Stimulated activated CD4-positive, alpha-beta T cell treated with anti-CD3 and anti-CD28 coated beads, Interleukin-2, amount 100 ng/mL, for 48 hours (primary cell): ENCODE measurements around the gene CD40LG.

Source experiments
- DNase-seq, 2 donors: peaks; one replicate each; pipeline ENCODE4 v3.0.0-alpha.2; 2020

The CD40LG gene

DNA sequence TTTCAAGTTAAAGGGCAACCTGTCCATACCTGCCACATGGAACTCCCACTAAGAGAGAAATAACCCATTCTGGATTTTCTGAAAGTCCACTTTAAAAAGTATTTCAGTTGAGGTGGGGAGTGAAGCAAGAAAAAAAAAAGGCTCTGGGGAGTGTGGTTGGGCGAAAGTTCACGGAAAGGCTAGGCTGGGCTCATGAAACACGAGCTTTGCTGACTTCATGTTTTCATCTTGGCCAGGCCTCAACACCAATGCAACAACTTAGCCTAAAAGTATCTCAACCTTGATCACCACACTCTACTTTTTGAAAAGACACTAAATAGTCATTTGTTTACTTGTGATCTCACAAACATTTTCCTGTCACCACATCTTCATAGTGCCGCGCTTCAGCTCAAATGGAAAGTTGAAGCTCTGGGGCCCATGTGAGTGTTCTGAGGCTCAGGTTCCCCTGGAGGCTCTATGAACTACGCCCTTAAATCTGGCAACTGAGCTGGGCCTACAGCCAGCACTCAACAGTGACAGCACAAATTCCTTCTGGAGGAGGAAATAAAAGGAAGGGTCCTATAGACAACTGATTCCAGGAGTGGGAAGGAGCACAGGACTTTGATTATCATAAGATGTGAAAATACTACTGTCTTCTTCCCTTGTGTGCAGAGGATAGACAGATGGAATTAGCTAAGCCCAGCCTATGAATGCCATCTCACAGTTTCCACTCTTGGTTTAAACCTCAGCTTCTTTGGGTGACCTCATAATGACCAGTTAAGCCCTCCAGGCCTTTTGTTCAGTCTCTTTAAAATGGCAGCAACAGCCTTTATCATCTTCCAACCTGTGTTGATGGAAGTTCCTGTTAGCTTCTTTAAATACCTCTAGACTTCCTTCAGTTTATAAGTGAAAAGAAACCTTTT lies 5.1 kb downstream of the CD40LG start:
- DNase-seq = no peak

DNA sequence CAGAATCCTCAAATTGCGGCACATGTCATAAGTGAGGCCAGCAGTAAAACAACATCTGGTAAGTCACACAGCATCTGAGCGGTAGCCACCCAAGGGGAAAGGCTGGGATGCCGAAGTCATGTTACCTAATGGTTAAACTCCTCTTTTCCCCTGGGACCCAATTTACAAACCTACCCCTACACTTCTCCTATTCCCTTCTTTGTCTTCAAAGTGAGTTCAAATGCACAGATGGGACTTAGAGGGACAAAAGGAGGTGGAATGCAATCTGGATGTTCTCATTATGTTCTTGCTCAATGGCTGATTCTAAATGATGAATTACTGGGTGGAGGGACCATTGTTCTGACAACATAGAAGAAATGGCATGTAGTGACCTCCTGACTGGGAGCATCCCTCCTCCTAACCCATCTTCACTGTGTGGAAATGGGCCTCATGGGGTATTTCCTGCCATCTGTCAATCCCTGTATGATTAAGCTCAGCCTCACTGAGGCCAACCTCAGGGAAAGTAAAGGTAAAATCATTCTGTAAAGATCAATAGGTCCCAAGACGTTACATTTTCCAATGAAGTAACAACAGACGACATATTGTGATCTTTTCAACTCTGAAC lies 8.5 kb downstream of the CD40LG start:
- DNase-seq = no peak

DNA sequence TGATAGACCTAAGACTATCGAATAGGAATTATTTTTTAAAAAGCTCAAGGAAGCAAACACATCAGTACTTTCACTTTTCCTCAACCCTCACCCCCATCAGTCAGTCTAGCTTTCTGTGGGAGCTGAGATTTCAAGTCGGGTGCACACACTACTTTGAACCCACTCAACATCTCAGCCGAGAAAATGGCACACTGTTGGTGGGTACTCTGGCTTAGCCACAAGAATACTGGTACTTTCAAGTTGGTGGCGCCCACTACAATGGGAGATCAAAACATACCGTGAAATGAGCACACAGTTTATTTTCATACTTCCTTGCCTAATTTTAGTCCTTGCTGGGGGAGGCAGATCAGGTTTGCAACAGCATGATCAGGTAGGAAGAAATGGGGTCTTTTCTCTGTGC lies 10.2 kb downstream of the CD40LG start:
- no peak for DNase-seq

DNA sequence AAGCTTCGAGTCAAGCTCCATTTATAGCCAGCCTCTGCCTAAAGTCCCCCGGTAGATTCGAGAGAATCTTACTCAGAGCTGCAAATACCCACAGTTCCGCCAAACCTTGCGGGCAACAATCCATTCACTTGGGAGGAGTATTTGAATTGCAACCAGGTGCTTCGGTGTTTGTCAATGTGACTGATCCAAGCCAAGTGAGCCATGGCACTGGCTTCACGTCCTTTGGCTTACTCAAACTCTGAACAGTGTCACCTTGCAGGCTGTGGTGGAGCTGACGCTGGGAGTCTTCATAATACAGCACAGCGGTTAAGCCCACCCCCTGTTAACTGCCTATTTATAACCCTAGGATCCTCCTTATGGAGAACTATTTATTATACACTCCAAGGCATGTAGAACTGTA lies 11.2 kb downstream of the CD40LG start:
- DNase-seq = no peak

DNA sequence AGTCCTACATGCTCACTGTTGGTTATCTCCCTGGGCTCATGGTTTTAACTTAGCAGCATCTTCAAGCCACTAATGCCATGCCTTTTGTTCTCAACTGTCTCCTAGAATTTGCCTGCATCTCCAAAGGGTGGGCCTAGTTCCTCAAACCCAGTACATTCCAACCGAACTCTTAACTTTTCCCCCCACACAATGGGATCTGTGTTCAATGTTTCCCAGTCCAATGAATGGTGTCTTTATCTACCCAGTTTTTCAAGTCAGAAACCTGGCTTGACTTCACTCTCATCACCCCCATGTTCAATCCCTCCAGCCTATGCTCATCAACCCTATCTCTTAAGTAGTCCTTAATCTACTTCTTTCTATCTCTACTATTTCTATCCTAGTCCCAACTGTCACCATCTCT lies 12.9 kb downstream of the CD40LG start:
- no peak for DNase-seq

DNA sequence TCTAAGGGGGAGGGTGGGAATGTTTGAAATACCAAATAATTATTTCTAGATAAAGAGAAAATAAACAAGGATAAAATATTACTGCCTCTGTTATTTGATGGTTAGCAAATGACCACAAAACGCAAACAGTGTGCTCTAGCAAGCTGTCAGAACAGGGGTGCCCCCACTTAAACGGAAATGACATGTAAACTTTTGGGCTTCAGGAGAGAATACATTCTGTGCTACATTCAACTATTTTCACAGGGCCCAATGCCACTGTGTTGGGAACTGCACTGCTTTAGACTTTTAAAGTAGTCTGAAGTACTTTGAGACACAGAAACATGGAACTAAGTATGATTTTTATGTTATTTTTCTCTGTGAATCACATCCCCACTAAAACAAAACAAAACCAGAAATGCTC lies 14.1 kb downstream of the CD40LG start:
- no peak for DNase-seq

DNA sequence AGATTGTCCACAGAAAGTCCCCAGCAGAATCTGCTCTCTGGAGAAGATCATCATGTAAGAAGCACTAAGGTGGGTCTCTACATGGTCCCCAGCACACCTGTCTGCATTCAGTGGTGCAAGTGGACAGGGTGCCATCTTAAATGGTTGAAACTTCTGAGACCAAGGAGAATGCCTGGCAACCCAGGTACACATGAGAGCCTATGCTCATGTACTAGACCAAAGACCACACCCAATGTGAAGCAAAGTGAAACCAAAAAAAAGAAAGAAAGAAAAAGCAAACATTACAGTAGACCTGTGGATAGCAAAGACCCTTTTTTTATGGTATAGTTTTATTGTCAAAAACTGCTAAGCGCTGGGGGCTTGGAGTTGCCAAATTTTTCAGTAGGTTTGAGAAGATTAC lies 15.0 kb downstream of the CD40LG start:
- DNase-seq = no peak

DNA sequence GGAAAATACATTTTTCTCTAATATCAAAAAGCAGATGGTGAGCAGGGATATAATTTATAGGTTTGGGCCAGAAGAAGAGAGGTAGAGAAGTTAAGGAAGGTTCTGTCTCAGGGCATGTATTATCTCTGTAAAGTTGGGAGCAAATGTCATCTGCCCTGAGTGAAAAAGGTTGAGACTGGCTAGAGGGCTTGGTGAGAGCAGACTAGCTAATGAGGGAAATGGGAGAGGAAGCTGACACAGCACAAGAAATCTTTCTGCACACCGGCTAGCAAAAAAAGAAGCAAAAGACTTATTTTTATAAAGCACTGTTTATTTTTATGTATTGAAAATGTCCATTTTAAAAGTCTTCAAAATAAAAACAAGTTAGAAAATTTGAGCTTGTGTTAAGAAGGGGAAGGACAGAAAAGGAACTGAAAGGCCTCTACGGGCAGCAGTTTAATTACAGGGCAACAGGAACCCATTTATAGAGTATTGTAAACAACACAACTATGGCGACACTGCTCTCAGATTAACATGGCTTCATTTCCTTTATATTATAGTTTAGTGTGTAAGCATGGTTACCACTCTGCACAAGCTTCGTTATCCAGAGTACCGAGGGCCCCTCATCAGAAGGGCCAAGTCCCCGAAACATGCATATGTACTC lies 17.4 kb downstream of the CD40LG start:
- no peak for DNase-seq

DNA sequence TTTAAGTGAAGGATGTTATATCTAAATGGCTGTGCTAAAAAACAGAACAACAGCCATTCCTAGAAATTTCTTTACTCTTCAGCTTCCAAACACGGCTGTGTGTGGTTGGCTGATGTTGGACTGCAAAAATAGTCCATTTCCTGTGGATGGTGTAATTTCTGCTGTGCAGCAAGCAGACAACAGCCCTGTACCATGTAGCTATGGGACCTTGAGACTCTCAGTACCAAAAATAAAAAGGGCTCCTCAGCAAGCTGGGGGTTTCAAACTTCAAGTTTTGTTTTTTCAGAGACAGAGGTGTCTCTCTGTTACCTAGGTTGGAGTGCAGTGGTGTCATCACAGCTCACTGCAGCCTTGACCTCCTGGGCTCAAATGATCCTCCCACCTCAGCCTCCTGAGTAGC lies 18.1 kb downstream of the CD40LG start:
- no peak for DNase-seq

DNA sequence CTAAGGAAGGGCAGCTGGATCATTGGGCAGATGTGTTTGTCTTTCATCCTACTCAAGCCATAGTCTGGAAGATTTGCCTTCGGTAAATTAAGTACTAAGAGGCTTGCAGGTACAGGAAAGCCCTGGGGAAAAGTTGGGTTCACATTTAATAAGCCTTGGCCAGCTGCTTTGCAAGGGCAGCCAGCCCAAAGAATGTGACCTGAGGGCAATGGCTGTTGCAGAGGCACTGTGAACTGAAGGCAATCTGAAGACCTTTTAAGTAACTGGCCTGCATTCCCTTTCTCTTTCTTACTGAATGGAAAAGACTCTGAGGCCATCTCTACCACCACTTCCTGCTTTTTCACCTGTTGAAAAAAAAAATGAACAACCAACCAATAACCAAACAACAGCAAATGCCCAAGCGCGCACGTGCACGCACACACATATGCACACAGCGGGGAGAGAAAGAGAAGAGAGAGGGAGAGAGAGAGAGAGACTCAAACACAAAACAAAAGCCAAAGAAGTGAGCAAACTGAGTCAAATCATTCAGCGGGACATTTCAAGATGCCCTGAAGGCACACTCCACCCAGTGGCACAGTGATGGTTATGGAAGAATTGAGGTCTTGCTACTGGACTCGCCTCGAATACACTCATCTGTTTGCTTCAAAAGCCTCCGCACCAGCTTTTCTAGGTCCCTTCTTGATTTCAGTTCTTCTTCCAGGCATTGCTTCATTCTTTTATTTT lies 19.6 kb downstream of the CD40LG start:
- no peak for DNase-seq

DNA sequence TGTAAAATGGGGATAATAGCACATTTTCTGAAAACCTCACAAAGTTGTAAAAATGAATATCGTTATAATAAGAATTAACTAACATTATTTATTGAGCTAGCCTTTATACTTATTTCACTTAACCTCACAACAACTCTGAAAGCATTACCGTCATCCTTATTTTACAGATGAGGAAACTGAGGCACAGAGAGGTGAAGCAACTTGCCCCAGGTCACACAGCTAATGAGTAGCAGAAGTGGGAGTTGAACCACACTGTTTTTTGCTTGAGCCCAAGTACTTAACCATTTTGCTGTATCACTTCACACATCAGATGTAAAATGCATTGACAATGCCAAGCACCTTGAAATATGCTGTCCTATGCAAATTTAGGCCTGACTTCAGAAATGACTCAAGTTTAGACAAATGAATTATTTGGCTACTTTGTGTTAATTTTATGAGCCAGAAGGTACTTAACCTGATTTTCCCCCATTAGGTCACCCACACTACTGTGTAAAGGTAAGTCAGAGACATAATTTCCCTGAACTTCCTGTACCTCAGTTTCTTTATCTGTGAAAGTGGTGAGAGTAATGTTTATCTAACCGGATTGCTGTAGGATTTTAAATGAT lies 23.1 kb downstream of the CD40LG start:
- DNase-seq = no peak

DNA sequence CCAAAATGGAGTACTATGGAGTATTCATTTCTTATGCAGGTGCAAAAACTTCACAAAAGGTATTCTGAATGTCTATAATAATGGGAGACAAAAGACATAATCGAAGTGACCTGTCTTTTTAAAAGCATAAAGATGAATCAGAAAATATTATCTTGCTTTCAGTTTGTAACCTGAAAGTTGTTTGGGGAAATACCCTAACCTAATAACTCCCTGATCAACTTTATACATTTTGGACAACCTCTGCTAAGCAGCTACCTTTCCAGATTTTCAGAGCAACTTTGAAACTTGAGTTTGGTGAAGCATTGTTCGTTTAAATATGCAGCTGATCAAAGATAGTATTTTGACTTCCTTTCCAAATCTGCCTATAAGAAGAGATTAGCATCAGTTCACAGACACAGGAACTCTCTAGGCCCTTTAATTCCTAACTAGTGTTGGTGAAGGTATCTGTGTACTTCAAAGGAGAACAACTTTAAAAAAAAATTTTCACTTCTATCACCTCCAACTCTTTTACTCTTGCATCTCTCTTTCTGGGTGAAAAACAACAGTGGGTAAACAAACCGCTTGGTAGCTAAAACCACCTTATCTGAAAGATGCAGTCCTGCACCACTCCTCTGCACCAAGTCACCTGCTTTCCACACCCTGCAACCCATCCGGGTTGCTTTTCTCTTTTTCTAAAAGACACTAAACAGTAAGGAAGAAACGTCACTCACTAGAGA lies 26.5 kb downstream of the CD40LG start:
- no peak for DNase-seq

DNA sequence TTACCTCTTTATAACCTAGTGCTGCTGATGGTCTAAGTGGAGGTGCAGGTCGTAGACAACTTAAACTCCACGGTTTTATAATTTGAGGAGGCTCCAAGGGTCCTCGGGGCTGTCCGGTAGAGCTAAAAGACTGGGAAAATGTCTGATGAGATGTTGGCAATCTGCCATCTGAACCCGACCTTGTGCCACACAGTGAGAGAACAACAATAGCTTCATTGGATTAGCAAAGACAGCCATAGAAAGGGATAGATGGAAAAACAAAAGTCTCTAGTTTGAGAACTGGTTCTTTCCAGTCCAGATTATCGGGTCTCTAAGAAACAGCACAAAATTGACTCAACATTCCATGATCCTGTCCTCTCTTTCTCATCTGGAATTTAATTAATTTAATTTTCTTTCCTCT lies 31.6 kb downstream of the CD40LG start:
- no peak for DNase-seq

DNA sequence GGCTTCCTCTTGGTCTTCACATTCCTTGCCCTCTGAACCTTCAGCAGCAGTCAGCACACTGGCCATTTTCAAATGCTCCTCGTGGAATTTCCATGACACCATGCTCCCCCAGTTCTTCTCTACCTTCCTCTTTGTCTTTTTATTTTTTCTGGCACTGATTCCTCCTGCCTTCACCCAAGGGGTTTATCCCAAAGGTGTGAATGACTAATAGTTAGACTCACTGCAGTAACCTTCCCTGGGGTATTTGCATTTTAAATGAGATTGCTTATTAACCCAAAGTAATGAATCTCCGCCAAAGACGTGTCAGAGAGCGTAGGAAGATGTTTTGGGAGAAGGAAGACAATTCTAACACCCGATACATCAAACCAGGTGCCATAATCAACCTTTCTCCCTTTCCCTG lies 36.2 kb downstream of the CD40LG start:
- no peak for DNase-seq

DNA sequence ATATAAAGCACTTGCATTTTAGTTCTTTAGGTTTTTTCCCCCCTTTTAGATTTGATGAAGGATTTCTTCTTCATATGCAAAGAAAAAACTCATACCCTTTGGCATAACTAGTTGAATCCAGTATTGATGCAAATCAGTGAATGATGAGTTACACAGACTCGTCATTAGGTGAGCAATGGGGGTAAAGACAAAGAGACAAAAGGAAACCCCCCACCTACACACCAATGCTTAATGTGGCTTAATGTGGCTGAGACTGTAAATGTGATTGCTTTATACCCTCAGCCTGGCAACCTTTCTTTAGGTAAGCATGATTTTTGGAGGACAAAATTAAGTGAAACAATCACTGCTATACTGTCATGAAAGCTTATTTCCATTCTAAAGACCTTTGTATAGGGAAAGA lies 39.5 kb downstream of the CD40LG start:
- DNase-seq = peak in 1 of 2 donors; percentile 42

DNA sequence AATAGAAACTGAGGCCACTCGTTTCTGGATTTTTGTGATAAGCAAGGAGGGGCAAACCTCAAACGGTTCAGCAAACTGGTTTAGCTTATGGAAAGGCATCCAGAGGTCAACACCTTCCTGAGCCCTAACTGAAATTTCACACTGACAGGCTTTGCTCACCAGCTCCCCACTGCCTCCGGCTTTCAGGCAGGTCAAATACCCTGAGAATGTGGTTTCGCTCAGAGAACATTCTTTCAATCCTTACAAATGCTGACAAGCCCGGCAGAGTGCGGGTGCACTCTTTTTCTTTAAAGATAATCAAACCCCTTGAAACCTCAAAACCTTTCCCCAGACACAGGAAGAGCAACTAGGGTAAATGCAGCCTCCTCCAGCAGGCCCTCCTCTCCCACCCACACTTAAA lies 41.5 kb downstream of the CD40LG start:
- DNase-seq = no peak

DNA sequence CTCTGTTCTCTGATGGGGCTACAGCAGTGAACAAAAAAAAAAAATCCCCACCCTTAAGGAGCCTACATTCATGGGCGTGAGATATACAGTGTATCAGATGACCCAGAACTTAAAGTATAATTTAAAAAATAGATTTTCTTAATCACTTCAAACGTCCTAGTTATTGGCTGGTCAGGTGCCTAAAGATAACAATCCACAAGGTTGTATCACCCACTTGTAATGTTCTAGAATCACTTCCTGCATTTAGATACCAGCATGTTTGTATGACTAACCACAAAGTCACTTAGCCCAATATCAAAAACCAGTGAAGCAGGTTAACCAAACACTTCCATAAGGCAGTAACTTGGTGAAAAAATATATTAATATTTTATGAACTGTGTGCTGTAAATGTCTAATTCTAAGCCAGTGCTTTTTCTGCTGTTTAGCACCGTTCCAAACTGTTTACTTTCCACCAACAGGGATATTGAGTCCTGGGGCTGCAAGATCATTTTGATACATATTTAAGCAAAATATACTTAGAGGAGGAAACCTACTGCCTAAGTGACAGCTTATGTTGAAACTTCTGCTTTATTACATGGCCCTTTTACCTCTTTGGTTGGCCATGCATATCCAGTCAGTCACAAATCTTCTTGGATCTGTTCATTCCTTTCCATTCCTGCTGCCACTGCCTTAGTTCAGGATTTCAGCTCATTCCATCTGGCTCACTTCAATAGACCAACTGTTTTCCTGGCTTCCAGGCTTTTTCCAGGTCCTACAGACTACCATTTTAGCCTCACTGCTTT lies 43.3 kb downstream of the CD40LG start:
- no peak for DNase-seq

DNA sequence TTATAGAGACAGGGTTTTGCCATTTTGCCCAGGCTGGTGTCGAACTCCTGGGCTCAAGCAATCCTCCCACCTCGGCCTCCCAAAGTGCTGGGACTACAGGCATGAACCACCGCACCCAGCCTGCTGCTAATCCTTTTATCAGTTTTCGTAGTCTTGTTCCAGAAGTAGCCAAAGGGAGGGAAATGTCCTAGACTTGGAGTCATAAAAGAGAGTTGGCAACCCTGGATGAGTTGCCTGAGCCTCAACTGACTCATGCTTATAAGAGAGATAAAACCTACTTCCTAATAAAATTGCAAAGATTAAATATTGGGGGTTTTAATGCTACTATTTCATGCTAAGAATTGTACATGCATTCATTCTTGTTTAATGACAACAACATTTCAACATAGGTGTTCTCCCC lies 44.3 kb downstream of the CD40LG start:
- DNase-seq = no peak

DNA sequence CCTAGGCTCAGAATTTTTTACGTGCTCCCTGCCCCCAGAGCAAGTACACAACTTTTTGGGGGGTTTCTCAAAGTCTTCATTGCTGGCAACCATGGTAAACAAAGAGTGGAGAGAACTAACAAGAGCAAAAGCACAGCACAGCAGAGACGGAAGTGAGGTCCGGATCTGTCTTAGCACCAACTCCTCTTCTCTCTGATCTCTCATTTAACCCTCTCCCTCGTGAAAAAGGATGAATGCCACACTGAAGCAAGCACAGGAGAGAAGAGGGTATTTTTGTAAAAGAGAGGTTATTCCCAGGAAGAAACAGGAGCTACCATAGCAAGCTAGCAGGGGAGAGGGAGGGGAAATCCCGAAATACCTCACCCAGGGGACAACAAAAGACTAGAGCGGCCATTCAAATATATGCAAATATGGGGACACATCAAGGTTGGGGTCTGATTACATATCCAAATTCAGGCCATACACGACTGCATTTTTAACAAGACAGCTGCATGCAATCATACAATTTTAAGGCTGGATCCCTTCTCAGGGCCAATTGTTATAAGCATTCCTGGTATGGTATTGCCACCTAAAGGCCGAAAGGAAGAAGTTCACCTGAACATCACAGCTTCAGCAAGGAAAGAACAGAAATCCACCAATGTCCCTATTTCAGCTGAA lies 46.6 kb downstream of the CD40LG start:
- no peak for DNase-seq

DNA sequence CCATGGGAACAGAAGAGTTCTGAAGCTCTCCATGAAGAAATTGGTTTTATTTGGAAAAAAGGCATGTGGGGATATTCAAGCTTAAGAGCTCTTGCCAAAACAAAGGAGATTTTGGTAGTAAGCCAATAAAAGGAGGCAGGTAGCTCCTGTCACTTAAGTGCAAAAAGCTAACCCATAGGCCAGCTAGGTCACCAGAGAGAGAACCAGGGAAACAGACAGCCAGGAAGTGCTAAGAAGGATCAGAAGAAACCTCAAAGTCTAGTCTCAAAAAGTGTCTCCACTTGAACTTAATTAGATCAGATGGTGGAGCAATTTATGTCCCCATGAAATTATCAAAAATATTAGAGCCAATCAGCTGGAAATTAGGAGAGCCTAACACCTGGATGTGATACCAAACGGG lies 49.2 kb downstream of the CD40LG start:
- DNase-seq = no peak

DNA sequence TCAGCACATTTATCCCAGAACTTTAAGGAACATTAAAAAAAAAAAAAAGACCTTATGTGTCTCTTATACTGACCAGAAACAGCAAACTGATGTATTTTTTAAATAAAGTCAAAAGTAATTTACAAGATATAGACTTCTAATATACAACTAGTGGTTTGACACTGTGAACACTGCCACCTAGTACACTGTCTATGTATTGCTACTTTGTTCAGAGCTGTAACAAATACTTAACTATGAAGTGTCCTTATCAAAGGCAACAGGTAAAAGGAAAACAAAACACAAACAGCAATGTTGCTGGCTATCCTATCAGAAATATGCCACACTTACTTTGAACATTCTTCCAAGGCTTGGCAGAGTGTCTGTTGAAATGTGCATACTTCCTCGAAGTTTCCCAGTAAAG lies 60.4 kb downstream of the CD40LG start:
- no peak for DNase-seq
